Activated CD4-positive, alpha-beta T cell treated with anti-CD3 and anti-CD28 coated beads, Interleukin-2, amount 50 U/mL, for 1 hour (primary cell): ENCODE data around the gene SBNO1.
"Not testable (repeated sequence)": the region's sequence is repeated elsewhere in the genome, so short reads cannot be mapped to it uniquely, and the experiment has no call there.

Source experiments
- DNase-seq: peaks from one replicate; pipeline ENCODE4 v3.0.0-alpha.2; 2020

Gene SBNO1

DNA sequence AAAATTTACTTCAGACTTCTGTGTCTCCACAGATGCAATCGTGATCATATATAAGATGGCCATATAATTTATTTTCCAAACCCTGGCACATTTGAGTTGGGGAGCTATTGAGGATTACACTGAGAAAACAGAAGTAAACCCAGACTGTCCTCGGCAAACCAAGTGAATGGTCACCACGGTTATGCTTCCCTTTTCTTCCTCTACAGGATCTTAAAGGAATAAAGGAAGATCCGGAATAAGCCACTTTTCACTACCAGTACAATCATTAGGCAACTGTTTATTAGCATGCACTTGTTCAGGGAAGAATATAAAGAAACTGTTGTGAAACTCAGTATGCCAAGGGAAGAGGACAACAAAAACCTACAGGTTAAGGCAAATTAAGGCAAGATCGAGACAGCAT, 27.6 kb downstream of the SBNO1 start:
- no peak for DNase-seq

DNA sequence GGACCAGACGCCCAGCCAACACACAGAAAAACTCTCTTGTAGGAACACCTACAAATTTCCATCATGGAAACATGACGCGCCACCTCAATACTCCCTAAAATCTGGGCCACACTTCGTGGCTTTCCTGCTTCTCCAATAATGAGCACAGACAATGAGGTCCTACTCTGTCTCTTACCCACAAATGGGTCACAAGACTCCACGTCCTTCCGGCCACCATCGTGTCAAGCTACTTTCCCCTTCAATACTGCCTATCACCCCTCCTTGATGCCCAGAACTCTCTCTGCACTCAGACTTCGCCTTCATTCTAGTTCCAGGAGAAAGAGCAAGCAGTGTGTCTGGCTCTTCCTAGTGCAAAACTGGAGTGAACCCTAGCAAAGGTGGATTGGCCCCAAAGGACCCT, 28.1 kb downstream of the SBNO1 start:
- DNase-seq: no peak

DNA sequence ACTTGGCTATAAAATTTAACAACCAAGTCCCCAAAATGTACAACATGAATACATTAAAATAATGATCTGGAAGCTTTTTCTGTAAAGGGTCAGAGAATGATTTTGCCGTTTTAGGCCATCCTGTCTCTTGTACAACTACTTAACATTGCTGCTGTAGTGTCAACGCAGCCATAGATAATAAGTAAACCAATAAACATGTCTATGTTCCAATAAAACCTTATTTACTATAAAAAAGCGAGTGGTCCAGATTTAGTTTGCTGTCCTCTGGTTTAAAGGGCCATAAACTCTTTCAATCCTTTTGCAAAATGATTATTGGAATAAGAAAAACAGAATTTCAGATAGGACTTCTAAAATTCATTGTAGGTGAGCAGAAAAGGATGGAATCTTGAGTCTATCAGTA, 29.2 kb downstream of the SBNO1 start:
- DNase-seq: no peak

DNA sequence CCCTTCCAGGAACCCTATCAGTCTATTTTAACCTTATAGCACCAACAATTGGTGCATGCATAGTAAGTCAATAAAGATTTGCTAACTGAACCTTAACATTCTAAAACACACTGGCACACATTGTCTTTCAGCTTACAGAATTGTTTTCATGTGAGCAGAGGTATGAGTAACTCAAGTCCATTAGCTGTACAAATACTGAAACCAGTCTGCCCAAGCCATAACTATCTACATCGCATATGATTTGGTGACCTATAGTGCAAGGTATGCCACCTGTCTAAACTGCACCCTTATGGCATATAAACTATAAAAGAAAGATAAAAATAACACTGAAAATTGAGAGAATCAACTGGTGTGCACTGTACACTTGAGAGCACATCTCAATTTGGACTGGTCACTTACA, 34.8 kb downstream of the SBNO1 start:
- DNase-seq: no peak

DNA sequence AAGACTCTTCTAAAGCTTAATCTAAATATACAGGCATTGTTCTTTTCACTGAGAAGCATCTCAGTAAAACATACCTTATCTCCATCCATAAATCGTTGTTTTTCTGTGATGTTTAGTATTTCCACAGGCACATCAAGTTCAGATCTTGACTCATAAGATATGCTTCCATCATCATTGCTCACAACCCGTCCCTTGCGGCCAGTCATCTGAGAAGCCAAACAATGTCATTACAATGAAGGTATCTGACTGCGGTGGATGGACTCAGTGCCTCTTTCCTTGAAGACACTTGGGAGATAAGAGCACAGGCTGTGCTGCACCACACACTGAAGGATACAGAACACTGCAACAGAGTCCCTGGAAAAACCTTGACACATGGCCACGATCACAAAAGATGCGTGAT, 44.8 kb downstream of the SBNO1 start:
- DNase-seq: no peak

DNA sequence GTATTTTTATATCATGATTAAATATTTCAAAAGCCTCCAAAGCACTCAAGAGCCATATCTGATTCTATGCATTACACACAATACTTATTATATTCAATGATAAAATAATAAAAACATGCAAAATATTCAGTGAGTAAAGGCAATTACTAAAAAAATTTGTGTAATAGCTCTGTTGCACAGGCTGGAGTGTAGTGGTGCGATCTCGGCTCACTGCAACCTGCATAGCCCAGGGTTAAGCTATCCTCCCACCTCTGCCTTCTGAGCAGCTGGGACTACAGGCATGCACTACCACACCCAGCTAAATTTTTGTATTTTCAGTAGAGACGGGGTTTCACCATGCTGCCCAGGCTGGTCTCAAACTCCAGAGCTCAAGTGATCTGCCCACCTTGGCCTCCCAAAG, 45.4 kb downstream of the SBNO1 start:
- no peak for DNase-seq

DNA sequence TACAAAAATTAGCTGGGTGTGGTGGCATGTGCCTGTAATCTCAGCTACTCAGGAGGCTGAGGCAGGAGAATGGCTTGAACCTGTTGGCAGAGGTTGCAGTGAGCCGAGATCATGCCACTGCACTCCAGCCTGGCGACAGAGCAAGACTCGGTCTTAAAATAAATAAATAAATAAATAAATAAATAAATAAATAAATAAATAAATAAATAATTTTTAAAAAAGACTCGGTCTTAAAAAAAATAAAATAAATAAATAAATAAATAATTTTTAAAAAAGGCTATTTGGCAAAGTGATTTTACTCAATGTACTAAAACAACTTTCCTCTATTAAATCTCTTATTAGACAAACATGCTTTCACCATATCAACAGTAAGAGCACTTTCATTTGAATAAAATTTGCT, 51.6 kb downstream of the SBNO1 start:
- DNase-seq: not testable (repeated sequence)

DNA sequence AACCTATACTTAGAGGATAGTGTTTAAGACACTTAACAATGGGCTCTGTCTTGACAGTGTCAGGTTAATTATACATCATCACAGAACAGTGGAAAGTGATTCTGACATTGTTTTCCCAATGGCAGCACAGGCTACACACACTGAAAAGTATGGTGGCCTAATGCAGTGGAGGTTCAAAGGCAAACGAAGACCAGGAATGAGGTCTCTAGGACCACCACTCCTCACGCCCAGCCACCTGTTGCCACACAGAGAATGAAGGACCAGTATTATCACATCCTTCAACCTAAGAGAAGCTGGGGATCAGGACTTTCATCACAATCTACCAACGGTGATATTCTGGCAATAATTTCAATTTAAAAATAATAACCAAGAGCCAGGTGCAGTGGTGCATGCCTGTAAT, 58.4 kb downstream of the SBNO1 start:
- DNase-seq: no peak

DNA sequence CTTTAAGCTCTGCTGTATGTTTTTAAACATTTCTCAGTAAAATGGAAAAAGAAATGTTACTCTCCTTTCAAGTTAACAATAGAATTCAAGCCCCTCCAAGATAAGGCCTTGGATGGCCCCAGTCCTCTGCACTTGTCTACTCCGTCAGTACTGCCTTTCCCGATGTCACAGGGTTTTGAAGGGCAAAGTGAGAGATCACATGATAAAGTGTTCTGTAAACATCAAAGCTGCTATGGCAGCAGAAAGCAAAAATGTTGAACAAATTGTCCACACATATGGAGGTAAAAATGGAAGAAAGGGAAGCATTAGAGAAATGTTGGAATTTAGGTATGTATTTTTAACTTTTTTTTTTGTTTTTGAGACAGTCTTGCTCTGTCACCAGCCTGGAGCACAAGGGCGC, 59.5 kb downstream of the SBNO1 start:
- DNase-seq: no peak

DNA sequence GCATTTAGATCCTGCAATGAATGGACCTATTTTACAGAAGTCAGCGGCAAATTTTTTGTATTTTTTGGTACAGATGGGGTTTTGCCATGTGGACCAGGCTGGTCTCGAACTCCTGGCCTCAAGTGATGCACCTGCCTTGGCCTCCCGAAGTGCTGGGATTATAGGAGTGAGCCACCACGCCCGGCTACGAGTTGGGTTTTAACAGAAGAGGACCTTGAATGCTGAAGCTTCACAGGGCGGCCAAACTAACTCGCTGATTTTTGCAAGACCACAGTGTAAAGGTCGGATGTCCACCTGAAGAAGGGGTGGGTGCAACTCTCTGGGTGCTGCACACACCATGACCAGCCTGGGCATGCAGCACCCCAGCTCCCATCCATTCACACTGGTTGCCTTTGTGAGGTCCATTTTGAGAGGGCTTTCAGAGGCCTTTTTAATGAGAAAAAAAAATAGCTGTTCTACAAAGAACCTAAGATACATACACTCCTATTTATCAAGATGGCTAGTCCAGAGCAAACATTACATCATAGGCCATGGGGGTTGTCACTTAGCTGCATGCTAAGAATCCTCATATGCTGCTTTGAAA, 71.4 kb downstream of the SBNO1 start:
- no peak for DNase-seq

DNA sequence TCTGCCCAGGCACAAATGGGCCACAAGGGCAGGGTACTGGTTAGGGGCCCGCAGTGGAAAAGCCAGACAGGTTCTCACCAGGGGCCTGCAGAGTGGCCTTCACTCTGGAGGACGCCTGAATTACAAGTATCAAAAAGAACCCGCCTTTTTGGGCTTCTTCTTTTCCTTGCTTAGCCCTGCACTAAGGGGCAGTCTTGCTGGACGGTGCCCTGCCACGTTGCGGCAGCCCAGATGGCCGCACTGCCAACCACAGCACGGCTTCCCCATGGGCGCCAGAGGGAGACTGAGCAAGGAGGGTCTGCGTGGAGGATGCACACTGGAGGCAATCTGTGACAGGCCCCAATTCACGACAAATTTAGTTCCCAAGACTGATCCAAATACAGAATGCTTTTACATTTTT, 74.7 kb downstream of the SBNO1 start:
- DNase-seq: no peak

DNA sequence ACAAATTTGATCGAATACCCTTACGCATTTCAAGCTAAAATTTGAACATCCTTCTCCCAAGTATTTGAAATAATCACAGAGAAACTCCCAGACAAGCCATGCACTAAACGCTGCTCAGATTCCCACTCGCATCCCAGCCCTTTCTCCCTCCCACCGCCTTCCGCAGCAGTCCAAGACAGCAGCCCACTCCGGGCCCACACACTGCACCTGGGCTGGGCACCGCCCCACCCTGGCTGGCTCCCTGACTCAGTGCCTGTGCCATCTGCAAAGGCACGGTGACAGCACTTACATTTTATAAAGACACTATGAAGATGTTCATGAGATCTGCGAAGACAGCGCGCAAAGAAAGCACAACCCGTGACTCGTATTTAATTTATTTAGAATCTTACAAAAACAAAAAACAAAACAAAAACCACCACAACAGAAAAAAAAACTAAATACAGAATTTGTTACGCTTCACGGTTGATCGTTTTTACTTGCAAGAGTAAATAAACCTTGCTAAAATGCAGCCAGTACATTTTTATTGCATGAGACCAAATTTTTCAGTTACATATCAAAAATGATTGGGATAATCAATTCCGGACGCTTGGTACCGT, 75.8 kb downstream of the SBNO1 start:
- DNase-seq: no peak

DNA sequence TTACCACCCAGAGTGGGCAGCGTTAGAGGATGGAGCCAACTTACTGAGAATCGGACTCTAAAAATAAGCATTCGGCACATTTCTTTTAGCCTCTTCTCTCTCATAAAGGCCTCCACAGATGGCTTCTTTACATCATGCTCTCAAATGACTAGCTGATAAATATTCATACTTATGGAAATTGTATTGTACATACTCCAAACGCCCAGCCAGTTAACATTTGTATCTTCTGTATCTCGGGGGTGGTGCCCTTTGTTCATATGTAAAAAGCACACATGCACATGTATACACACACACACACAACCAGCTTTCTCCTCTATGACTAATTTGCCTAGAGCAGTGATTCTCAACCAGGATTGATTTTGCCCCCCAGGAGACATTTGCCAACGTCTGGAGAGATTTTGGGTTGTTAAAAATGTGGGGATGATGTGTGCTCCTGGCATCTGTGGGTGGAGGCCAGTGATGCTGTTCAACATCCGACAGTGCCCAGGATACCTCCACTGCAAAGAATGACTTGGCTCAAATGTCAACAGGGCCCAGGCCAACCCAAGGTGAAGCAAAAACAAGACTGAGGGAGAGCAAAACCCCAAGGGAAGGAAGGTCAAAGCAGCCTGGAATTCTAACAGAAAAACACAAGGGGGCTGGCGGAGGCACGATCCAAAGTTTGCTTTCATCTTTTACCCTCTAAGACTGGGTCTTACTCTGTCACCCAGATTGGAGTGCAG, 77.8 kb downstream of the SBNO1 start:
- no peak for DNase-seq

DNA sequence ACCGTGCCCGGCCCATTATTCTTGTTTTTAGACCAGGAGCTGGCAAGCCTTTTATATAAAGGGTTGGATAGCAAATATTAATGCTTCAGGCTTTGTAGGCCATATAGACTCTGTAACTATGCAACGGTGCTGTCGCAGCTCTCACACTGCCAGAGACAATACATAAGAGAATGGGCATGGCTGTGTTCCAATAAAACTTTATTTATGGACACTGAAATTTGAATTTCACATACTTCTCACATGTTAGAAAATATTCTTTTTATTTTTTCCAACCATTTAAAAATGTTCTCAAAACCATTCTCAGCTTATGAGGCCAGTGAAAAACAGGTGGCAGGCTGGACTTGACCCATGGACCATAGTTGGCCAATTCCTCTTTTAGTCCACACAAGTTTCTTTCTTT, 80.0 kb downstream of the SBNO1 start:
- no peak for DNase-seq

DNA sequence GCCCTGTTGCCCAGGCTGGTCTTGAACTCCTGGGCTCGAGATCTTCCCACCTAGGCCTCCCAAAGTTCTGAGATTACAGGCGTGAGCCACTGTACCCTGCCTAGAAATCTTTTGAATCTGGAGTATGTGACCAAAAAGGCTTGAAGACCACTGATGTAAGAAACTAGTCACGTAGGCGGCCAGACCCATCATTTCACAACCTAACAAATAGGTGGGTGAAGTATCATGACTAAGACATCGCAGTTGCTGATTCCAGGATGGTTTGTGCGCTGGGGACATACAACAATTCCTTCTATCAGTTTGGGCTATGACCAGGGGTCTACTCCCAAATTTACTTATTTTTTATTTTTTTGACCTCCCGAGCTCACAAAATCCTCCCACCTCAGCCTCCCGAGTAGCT, 81.2 kb downstream of the SBNO1 start:
- no peak for DNase-seq

DNA sequence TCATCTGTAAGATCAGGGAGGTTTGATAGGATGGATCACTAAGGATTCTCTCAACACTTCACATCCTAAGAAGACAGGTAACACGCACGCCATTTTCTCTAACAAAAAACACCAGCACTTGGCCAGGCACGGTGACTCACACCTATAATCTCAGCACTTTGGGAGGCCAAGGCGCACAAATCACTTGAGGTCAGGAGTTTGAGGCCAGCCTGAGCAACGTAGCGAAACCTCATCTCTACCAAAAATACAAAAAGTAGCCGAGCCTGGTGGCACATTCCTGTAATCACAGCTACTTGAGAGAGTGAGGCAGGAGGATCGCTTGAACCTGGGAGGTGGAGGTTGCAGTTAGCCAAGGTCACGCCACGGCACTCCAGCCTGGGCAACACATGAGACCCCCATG, 82.5 kb downstream of the SBNO1 start:
- DNase-seq: no peak

DNA sequence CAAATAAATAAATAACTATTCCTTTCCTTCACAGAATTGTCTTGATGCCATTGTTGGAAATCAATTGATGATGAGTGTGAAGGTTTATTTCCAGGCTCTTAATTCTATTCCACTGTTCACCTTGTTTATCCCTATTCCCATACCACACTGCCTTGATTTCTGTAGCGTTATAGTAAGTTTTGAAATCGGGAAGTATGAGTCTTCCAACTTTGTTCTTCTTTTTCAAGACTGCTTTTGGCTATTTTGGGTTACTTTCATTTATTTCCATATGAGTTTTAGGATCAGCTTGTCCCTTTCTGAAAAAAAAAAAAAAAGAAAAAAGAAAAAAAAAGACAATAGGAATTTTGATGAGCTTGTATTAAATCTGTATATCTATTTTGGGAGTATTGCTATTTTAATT, 83.7 kb downstream of the SBNO1 start:
- DNase-seq: no peak

DNA sequence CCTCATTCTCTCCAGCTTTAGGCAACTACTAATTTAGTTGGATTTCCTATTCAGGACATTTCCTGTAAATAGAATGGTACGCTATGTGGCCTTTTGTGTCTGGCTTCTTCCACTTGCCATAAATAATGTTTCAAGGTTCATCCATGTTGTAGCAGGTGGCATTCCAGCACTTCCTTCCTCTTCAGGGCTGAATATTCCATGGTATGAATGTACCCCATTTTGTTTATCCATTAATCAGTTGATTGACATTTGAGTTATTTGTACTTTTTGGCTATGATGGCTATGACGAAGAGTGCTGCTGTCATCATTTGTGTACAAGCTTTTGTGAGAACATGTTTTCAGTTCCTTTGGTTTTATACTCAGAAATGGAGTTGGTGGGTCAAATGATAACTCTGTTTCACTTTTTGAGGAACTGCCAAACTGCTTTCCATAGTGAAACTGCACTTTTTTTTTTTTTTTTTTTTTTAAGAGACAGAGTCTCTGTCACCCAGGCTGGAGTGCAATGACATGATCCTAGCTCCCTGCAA, 86.5 kb downstream of the SBNO1 start:
- DNase-seq: no peak

DNA sequence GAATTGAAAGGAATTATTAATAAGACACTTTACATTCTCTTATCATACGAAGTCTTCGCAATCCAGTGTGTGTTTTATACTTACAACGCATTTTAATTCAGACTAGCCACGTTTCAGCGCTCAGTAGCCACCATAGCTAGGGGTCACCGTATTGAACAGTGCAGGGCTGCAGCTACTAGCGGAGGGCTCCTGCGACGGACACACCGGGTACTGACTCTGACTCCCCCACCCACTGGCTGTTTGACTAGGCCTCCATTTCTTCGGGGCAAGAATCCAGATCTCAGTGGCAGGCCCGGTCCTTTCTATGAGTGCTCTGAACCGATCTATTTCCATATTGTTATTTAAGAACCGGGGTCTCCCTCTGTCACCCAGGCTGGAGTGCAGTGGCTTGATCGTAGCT, 91.5 kb downstream of the SBNO1 start:
- DNase-seq: no peak

DNA sequence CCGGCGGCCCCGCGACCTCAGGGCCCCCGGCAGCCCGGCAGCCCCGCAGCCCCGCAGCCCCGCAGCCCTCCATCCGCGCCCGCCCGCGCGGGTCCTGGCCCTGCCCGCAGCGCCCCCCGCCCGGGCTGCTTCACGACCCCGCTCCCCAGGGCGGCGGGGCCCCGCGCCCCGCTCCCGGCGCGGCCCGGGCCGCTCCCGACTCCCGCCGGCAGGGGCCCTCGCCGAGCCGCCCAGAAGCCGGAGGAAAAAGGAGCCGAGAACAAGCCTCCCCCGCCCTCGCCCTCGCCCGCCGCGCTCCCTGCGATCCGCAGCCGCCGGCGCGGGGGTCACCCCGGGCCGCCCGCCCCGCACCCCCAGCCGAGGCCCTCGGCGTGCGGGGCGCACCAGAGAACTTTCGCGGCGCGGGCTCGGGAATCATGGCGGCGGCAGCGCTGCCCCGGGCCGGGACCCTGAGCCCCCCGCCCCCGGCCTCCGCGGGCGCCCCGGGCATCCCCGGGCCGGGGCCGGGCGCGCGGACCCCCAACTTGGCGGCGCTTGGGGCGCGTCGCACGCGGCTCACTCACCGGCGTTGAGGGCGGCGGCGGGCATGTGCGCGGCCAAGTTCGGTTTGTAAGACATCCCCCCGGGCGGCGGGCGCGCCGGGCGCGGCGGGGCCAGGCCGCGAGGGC, 93.5 kb downstream of the SBNO1 start:
- DNase-seq: peak; percentile 76

DNA sequence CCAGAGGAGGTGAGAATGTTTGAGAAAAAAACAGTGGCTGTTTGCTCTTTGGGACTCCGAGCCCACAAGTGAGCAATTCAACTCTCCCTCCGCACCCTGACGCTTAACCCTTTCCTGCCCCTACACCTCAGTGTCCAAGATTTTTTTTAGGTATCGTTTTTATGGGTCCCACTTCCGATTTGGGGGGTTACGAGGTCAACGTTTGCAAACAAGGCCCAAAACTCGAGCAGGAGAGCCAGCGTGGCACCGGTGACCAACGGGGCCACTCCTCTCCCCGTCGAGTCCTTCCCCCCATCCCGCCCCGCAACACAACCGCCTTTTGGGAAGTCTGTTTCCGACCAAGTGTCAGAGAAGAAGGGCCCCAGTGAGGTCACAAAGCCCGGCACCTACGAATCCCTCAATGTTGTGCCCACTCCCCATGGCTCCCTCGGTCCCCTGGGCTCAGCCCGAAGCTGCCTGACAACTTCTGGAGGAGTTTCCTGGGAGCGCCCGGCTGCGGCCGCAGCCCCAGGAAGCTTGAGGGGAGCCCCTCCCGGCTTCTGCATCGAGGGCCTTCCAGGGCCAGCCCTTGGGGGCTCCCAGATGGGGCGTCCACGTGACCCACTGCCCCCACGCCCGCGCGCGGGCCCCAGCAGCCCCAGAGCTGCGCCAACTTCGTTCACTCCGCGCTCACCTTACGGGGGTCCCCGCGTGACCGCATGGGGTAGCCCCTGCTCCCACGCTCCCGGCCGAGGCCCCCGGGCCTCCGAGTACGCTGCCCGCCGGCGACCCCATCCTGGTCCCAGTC, 94.2 kb downstream of the SBNO1 start:
- DNase-seq: no peak

DNA sequence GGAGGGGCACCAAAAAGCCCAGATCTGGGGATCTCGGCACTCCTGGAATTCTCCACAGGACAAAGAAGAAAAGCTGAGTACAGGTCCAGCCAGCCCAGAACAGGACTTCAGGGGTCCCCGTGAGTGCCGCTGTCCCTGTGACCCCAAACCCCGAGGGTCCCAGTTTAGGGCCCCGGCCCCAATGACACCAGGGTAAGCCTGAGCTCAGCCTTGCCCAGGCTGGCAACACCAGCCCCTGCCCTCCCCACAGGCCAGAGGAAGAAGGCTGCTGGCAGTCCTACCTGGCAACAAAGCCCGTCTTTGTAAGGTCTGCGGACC, 94.8 kb downstream of the SBNO1 start:
- no peak for DNase-seq

DNA sequence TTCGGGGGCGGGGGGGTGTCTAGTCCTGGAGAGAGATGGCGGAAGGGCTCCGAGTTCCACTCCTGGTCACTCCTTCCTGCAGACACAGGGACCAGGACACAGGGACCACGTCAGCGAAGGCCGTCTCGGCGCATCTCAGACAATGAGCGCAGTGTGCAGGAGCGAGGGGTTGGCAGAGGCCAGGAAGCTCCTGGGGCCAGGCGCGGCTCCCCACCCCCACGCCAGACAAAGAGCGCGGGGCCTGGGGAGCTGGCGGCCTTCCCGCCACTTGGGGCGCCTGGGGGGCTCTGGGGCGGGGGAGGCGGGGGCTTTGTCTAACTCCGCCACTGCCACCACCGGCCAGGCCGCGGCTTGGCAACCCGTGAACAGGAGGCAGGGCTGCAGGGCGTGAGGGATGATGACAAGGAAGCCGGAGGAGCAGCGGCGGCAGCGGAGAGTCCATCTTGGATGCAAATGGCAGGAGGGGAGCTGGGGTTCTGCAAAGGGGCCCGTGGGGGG, 95.2 kb downstream of the SBNO1 start:
- DNase-seq: no peak
